GM12801 (cell line): ENCODE data around the gene SLC35F1.

ENCODE experiments used
- CTCF ChIP-seq: IDR thresholded peaks from one replicate; pipeline ENCODE4 v1.5.1; 2011; ENCODE audit warnings: control low read depth; ENCODE audit not compliant: insufficient read length; ENCODE audit errors: extremely low read depth

Gene SLC35F1

GRCh38 chr6:118097576-118097975 is 190.5 kb downstream of the SLC35F1 start:
- TF ChIP-seq CTCF = no peak

GRCh38 chr6:118100717-118101116 is 193.7 kb downstream of the SLC35F1 start:
- TF ChIP-seq CTCF = no peak

GRCh38 chr6:118101220-118101619 is 194.2 kb downstream of the SLC35F1 start:
- TF ChIP-seq CTCF = no peak

- no peak for TF ChIP-seq CTCF
These were observed 194.8 kb downstream of the SLC35F1 start for GRCh38 chr6:118101831-118102345.

GRCh38 chr6:118102401-118102800 is 195.3 kb downstream of the SLC35F1 start:
- TF ChIP-seq CTCF = no peak

- no peak for TF ChIP-seq CTCF
These were observed 196.5 kb downstream of the SLC35F1 start for GRCh38 chr6:118103381-118104146.

GRCh38 chr6:118122161-118122725 is 215.2 kb downstream of the SLC35F1 start:
- no peak for TF ChIP-seq CTCF
